Hematopoietic multipotent progenitor cell (in vitro differentiated cells): Measurements from ENCODE around the gene NUP155. TPM values are rescaled to one million over a fixed set of nuclear protein-coding genes. Genes with fewer than 3 reads are reported as not detected.
"Not testable (repeated sequence)": the region's sequence is repeated elsewhere in the genome, so short reads cannot be mapped to it uniquely, and the experiment has no call there.

ENCODE experiments used
- DNase-seq, 3 donors: peaks; one replicate each; pipeline ENCODE4 v3.0.0-alpha.2; 2011 to 2015; ENCODE audit warnings: low read depth in 2 of 3, low spot score in 2 of 3
- total RNA-seq: library from RNA; depleted of rRNA; stranded (reverse); fragments of >200 nt; gene quantifications from one replicate; pipeline ENCODE4 v1.2.3, GENCODE V29; 2012

NUP155 gene
- 23.7 TPM for total RNA-seq

GRCh38 chr5:37370864-37371726 is at the start of gene NUP155:
NUP155 (minus strand) TSS chr5:37371106; CDS start chr5:37370977, 129 bp downstream.
- peak; percentile 79 to 97 (median 96) for DNase-seq

GRCh38 chr5:37417347-37417746 is 46.4 kb upstream of the NUP155 start:
- DNase-seq, result no peak

GRCh38 chr5:37415456-37415855 is 44.5 kb upstream of the NUP155 start:
- not testable (repeated sequence) for DNase-seq

- no peak for DNase-seq
Observed at GRCh38 chr5:37412515-37412914, 41.6 kb upstream of the NUP155 start.

GRCh38 chr5:37400501-37400900 is 29.6 kb upstream of the NUP155 start:
- DNase-seq, result no peak

GRCh38 chr5:37396352-37396751 is 25.4 kb upstream of the NUP155 start:
- DNase-seq, result no peak

- DNase-seq, result peak in 1 of 3 donors; percentile 8
Observed at GRCh38 chr5:37391591-37391990, 20.7 kb upstream of the NUP155 start.

GRCh38 chr5:37379100-37379628 is 8.3 kb upstream of the NUP155 start, which contains the start of gene WDR70:
WDR70 (plus strand) TSS chr5:37379318; CDS start chr5:37379368, 50 bp downstream.
- DNase-seq, result peak; percentile 62 to 91 (median 91)

- DNase-seq, result not testable (repeated sequence)
Observed at GRCh38 chr5:37378066-37378465, 7.2 kb upstream of the NUP155 start.

- no peak for DNase-seq
Observed at GRCh38 chr5:37375091-37375490, 4.2 kb upstream of the NUP155 start.

- no peak for DNase-seq
Observed at GRCh38 chr5:37370550-37370863, 399 bp downstream of the NUP155 start.

GRCh38 chr5:37355161-37355560 is 15.7 kb downstream of the NUP155 start:
- DNase-seq, result no peak

- not testable (repeated sequence) for DNase-seq
Observed at GRCh38 chr5:37342741-37343140, 28.2 kb downstream of the NUP155 start.

- DNase-seq, result not testable (repeated sequence)
Observed at GRCh38 chr5:37334754-37335153, 36.2 kb downstream of the NUP155 start.

GRCh38 chr5:37326536-37326935 is 44.4 kb downstream of the NUP155 start:
- DNase-seq, result no peak

- no peak for DNase-seq
Observed at GRCh38 chr5:37323607-37324006, 47.3 kb downstream of the NUP155 start.

- no peak for DNase-seq
Observed at GRCh38 chr5:37319037-37319782, 51.7 kb downstream of the NUP155 start.

GRCh38 chr5:37316027-37316426 is 54.9 kb downstream of the NUP155 start:
- DNase-seq, result no peak

GRCh38 chr5:37310360-37310759 is 60.5 kb downstream of the NUP155 start:
- DNase-seq, result no peak

- DNase-seq, result no peak
Observed at GRCh38 chr5:37308793-37309192, 62.1 kb downstream of the NUP155 start.

- no peak for DNase-seq
Observed at GRCh38 chr5:37304888-37305287, 66.0 kb downstream of the NUP155 start.
